Left renal pelvis (tissue), 4 donors: ENCODE data around the gene SHKBP1. TPM values are rescaled to one million over a fixed set of nuclear protein-coding genes. Genes with fewer than 3 reads are reported as not detected.
"Not testable (repeated sequence)": the region's sequence is repeated elsewhere in the genome, so short reads cannot be mapped to it uniquely, and the experiment has no call there.

Experiments used
- DNase-seq, 4 donors: peaks; one replicate each; pipeline ENCODE4 v3.0.0-alpha.2; 2013; ENCODE audit warnings: low read depth in 4 of 4, low spot score in 3 of 4
- polyA plus RNA-seq, 4 donors: library from polyadenylated mRNA; unstranded; fragments of 120-200 nt; gene quantifications; one replicate each; pipeline ENCODE4 v1.2.1, GENCODE V29; 2013; ENCODE audit not compliant: insufficient read length in 4 of 4

The SHKBP1 gene
- 10 to 100 TPM; 22.2 to 52.9 (median 40.8) TPM for polyA plus RNA-seq

GRCh38 chr19:40576585-40577451, at the start of gene SHKBP1:
SHKBP1 (plus strand) TSS chr19:40576873; CDS start chr19:40576900, 27 bp downstream.
- peak; percentile 80 to 93 (median 90) for DNase-seq

- DNase-seq, result no peak
Measured at GRCh38 chr19:40528078-40528477, 48.6 kb upstream of the SHKBP1 start.

GRCh38 chr19:40528533-40529092, 48.1 kb upstream of the SHKBP1 start:
- DNase-seq, result no peak

GRCh38 chr19:40529093-40529954, 47.3 kb upstream of the SHKBP1 start:
- DNase-seq, result peak; percentile 61 to 67 (median 66)

GRCh38 chr19:40530091-40530901, 46.4 kb upstream of the SHKBP1 start:
- peak in 1 of 4 donors; percentile 31 for DNase-seq

GRCh38 chr19:40533508-40533907, 43.2 kb upstream of the SHKBP1 start:
- DNase-seq, result no peak

- no peak for DNase-seq
Measured at GRCh38 chr19:40534148-40534547, 42.5 kb upstream of the SHKBP1 start.

GRCh38 chr19:40539070-40539469, 37.6 kb upstream of the SHKBP1 start:
- DNase-seq, result no peak

GRCh38 chr19:40542202-40542859, 34.3 kb upstream of the SHKBP1 start:
- DNase-seq, result peak in 2 of 4 donors; percentile 36 to 62

GRCh38 chr19:40543029-40543597, 33.6 kb upstream of the SHKBP1 start:
- DNase-seq, result no peak

- DNase-seq, result not testable (repeated sequence)
Measured at GRCh38 chr19:40546153-40546841, 30.4 kb upstream of the SHKBP1 start.

GRCh38 chr19:40547190-40547589, 29.5 kb upstream of the SHKBP1 start:
- DNase-seq, result not testable (repeated sequence)

- no peak for DNase-seq
Measured at GRCh38 chr19:40547836-40548235, 28.8 kb upstream of the SHKBP1 start.

- DNase-seq, result peak in 1 of 4 donors; percentile 35
Measured at GRCh38 chr19:40549007-40549708, 27.5 kb upstream of the SHKBP1 start.

- DNase-seq, result no peak
Measured at GRCh38 chr19:40550951-40551350, 25.7 kb upstream of the SHKBP1 start.

GRCh38 chr19:40552848-40553247, 23.8 kb upstream of the SHKBP1 start:
- DNase-seq, result no peak

GRCh38 chr19:40553885-40554857, 22.5 kb upstream of the SHKBP1 start:
- no peak for DNase-seq
